A673 (cell line): ENCODE results near the gene STIL. TPM values are rescaled to one million over a fixed set of nuclear protein-coding genes. Genes with fewer than 3 reads are reported as not detected.

Experiments
- BruUV-seq: library from RNA; stranded (reverse); fragments of 400-500 nt; replicated peaks from 2 replicates; lab custom pipeline; 2021; lab: Mats Ljungman, UMichigan
- CTCF ChIA-PET: fragments of 300-600 bp; sonication (Branson Sonifier 250); formaldehyde crosslinking; loops from one replicate; lab custom pipeline; 2022; ENCODE audit warnings: antibody characterized with exemption; lab: Charles Lee
- POLR2A ChIA-PET: fragments of 300-600 bp; sonication (Branson Sonifier 250); formaldehyde crosslinking; loops from one replicate; lab custom pipeline; 2022; ENCODE audit warnings: antibody characterized with exemption; ENCODE audit not compliant: low non-redundant PET; lab: Charles Lee
- DNase-seq: peaks from one replicate; pipeline ENCODE4 v3.0.0-alpha.2; 2015; ENCODE audit warnings: low spot score
- H3K27ac ChIP-seq: fragments of 200-600 bp; sonication (generic); 2 replicates; pipeline ENCODE4 v1.5.1; 2016; ENCODE audit warnings: mixed run types, low read depth, mild to moderate bottlenecking, mixed read lengths, antibody characterized with exemption, low read length; ENCODE audit not compliant: poor library complexity, severe bottlenecking
- H3K27me3 ChIP-seq: fragments of 200-600 bp; sonication (generic); replicated peaks from 2 replicates; pipeline ENCODE4 v1.6.1; 2017; ENCODE audit warnings: mixed run types, low read depth, mild to moderate bottlenecking, mixed read lengths, antibody characterized with exemption, low read length; ENCODE audit not compliant: insufficient read depth, poor library complexity
- H3K36me3 ChIP-seq: fragments of 200-600 bp; sonication (generic); 2 replicates; pipeline ENCODE4 v1.6.1; 2016; ENCODE audit warnings: mixed run types, mild to moderate bottlenecking, mixed read lengths, antibody characterized with exemption, low read length; ENCODE audit not compliant: insufficient read depth, poor library complexity, severe bottlenecking
- H3K4me1 ChIP-seq: fragments of 200-600 bp; sonication (generic); 2 replicates; pipeline ENCODE4 v1.6.1; 2017; ENCODE audit warnings: mixed run types, mild to moderate bottlenecking, mixed read lengths, antibody characterized with exemption, low read length; ENCODE audit not compliant: insufficient read depth, poor library complexity, severe bottlenecking
- H3K4me3 ChIP-seq: fragments of 200-600 bp; sonication (generic); 2 replicates; pipeline ENCODE4 v1.5.1; 2016; ENCODE audit warnings: low read depth, mixed run types, mild to moderate bottlenecking, mixed read lengths, low read length; ENCODE audit not compliant: poor library complexity, severe bottlenecking
- H3K9me3 ChIP-seq: fragments of 200-600 bp; sonication (generic); 2 replicates; pipeline ENCODE4 v1.6.1; 2016; ENCODE audit warnings: mixed run types, low read depth, mild to moderate bottlenecking, mixed read lengths, antibody characterized with exemption, low read length; ENCODE audit not compliant: poor library complexity, severe bottlenecking
- CTCF ChIP-seq: fragments of 300-800, 200-600 bp; sonication (generic); conservative IDR thresholded peaks from 2 replicates; pipeline ENCODE4 v1.5.1; 2017; ENCODE audit warnings: low read depth, mild to moderate bottlenecking, antibody characterized with exemption, low read length, moderate library complexity, mixed read lengths
- EZH2 ChIP-seq: fragments of 200-600 bp; sonication (generic); IDR thresholded peaks from 2 replicates; pipeline ENCODE4 v1.6.1; 2017; ENCODE audit warnings: borderline replicate concordance, low read depth, mild to moderate bottlenecking, mixed read lengths, antibody characterized with exemption, low read length; ENCODE audit not compliant: poor library complexity, severe bottlenecking
- intact Hi-C: fragments of 100-400 bp; cut with micrococcal nuclease; formaldehyde crosslinking; loops from one replicate; pipeline ENCODE4 v1.10.0; 2022; ENCODE audit not compliant: unreplicated experiment
- total RNA-seq: library from RNA; stranded (reverse); gene quantifications from 2 replicates; pipeline ENCODE4 v1.2.3, GENCODE V29; 2021

The STIL gene
- total RNA-seq, 1 experiment from 2014 or later, result 43.4 TPM

GRCh38 chr1:47209725-47210325 is 104.1 kb downstream of the STIL start:
- Histone ChIP-seq H3K9me3 (no peaks in the 10 kb centered on the region), H3K4me1 (no peaks in the 10 kb centered on the region), H3K4me3 (no peak overlapping the region), H3K36me3 (no peaks in the 10 kb centered on the region), H3K27ac (no peak overlapping the region), H3K27me3 (no peaks in the 10 kb centered on the region)
- no peak for DNase-seq
- TF ChIP-seq CTCF (no peak), EZH2 (no peak)
- ChIA-PET POLR2A (no interaction called here), CTCF (no interaction called here)
- no TSS peak for BruUV-seq
- intact Hi-C loops, result no loop called here

GRCh38 chr1:47209091-47209490 is 104.9 kb downstream of the STIL start:
- CTCF ChIA-PET, result no interaction called here
- POLR2A ChIA-PET, result no interaction called here

GRCh38 chr1:47208374-47208850 is 105.5 kb downstream of the STIL start:
- DNase-seq, result no peak
- no peaks in the 10 kb centered on the region for H3K4me1 ChIP-seq
- no peaks in the 10 kb centered on the region for H3K27me3 ChIP-seq
- ChIA-PET POLR2A (no interaction called here), CTCF (no interaction called here)
- H3K9me3 ChIP-seq, result peaks cover under 1% of the 10 kb centered on the region
- H3K4me3 ChIP-seq, result no peak overlapping the region
- TF ChIP-seq EZH2 (no peak), CTCF (no peak)
- BruUV-seq, result no TSS peak
- intact Hi-C loops, result no loop called here
- H3K36me3 ChIP-seq, result no peaks in the 10 kb centered on the region
- no peak overlapping the region for H3K27ac ChIP-seq

More at GRCh38 chr1:47209091-47209490, 104.9 kb downstream of the STIL start:
- TF ChIP-seq EZH2, result no peak
- no peak for TF ChIP-seq CTCF
- Histone ChIP-seq H3K27ac (no peak overlapping the region), H3K4me3 (no peak overlapping the region), H3K27me3 (no peaks in the 10 kb centered on the region), H3K9me3 (no peaks in the 10 kb centered on the region), H3K4me1 (no peaks in the 10 kb centered on the region), H3K36me3 (no peaks in the 10 kb centered on the region)
- no peak for DNase-seq
- no TSS peak for BruUV-seq
- intact Hi-C loops, result no loop called here
